RKO (cell line): ENCODE data around the gene ZBTB7A.

Experiments used
- DNase-seq: peaks from one replicate; pipeline ENCODE4 v3.0.0-alpha.2; 2016; ENCODE audit warnings: low spot score

Gene ZBTB7A

DNA sequence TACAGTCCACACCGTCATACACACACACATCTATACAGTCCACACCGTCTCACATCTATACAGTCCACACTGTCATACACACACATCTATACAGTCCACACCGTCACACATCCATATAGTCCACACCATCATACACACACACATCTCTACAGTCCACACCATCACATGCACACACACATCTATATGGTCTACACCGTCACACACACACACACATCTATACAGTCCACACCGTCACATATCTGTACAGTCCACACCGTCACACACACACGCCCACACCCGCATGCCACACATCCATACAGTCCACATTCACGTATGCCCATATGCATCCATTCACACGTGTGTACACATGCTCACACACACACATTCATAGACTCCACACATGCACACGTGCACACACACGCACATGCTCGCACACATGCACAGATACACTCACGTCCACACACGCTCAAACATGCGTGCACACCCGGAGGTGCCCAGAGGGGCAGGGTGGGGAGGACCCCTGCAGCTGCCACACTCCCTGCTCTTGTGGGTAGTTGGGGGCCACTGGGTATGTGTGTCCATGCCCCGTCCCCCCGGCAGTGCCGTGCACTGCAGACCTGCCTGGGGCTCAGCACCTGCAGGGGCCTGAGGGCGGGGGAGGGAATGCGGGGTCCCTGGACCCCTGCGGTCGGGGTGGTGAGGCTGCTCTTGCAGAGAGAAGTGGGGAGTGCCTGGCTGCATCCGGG is 30.0 kb downstream of the ZBTB7A start:
- DNase-seq, result no peak

DNA sequence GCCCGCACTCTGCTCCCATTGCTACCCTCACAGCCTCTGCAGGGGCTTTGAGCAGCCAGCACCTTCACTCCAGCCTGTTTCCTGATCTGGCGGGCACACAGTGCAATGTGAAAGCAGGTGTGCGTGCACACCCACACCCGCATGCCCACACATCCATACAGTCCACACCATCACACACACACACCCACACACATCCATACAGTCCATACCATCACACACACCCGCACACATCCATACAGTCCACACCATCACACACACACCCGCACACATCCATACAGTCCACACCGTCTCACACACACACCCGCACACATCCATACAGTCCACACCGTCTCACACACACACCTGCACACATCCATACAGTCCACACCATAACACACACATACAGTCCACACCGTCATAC is 31.1 kb downstream of the ZBTB7A start:
- no peak for DNase-seq

- DNase-seq, result no peak
Measured at GRCh38 chr19:4035018-4035566, 31.6 kb downstream of the ZBTB7A start.

DNA sequence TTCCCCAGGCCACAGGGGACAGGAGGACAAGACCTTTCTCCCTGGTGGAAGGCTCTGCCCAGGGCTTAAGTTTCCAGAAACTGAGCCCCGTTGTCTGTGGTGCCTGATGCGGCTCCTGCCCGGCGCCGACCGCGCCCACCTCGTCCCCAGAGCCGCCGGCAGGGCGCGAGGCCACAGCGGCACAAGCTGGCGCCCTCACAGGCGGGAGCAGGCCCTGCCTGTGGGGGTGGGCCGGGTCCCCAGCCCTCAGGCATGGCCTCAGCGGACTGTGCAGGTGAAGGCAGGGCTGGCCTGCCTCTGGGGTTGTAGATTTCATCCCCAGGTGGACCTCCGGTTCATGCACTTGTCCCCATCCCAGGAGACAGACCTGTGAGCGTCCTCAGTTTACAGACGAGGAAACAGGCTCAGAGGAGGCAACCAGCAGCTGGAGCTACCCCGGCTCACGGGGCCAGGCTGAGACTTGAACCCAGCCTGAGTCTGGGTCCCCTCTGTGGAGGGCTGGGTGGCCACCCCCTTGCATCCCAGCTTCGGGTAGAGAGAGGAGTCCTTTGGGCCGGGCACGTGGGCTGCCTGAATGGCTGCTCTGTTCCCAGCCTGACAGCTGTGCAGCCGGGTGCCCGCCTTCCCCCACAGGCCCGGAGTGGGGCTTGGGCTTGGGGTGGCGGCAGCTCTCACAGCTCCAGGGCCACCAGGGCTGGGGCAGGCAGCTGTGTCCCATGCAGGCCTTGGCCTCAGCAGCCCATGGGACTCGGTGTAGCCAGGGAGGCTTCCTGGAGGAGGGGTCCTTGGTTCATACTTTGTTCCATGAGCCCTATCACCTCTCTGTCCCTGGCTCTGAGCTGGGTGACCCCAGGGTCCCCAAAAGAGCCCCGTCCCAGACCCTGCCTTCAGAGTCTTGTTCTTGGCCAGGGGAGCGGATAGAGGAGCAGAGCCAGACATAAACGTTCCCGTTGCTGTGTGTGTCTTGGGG is 32.4 kb downstream of the ZBTB7A start:
- DNase-seq, result no peak

- DNase-seq, result no peak
Measured at GRCh38 chr19:4033028-4033956, 33.4 kb downstream of the ZBTB7A start.

DNA sequence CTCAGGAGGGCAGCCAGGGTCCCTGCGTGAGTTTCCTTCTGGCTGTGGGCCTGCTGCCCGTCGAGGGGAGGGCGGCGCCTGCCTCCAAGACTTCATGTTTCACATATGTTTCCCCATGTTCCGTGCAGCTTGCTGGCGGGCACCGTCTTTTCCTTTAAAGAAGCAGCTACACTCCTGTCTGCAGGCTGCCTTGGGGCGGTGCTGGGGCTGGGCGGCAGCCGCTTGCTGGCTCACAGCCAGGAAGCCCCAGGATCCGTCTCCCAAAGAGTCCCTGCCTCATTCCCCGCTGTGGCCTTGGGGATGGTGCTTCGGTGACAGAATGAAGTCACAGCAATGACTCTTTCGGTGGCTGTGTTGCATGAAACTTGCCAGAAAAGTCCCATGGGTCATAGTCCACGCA is 34.3 kb downstream of the ZBTB7A start:
- DNase-seq, result no peak

DNA sequence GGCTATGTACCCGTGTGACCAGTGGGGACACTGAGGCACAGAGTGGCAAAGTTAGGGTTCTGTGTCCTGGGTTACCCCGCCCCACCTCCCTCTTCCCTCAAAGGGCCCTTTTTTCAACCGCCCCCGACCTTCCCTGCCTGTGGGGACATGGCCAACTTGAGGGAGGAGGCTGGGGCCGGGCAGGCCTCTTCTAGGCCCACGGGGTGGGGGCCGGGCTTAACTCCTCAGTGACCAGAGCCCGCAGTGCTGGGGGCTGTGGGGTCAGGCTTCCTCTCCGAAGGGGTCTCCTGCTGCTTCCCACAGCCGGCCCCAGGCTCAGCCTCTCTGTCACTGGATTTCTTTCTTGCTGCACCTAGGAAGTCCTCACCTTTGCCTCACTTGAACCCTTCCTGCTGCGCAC is 35.3 kb downstream of the ZBTB7A start:
- no peak for DNase-seq

GRCh38 chr19:4030981-4031380 is 35.7 kb downstream of the ZBTB7A start:
- no peak for DNase-seq

DNA sequence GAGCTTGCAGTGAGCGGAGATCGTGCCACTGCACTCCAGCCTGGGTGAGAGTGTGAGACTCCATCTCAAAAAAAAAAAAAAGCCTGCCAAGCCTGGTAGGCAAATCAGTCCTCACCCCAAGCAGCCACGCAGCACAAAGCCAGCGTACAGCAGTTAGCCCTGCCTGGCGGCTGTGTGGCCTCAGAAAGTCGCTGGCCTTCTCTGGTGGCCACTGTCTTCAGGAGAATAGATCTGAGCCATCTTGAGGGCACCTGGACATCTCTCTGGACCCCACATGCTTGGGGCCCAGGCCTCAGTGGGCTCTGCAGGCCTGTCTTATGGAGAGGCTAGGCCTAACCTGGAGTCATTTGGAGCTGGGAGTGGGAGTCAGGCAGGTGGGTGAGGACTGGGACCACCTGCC is 36.1 kb downstream of the ZBTB7A start:
- no peak for DNase-seq

GRCh38 chr19:4029247-4029614 is 37.5 kb downstream of the ZBTB7A start:
- DNase-seq, result no peak

DNA sequence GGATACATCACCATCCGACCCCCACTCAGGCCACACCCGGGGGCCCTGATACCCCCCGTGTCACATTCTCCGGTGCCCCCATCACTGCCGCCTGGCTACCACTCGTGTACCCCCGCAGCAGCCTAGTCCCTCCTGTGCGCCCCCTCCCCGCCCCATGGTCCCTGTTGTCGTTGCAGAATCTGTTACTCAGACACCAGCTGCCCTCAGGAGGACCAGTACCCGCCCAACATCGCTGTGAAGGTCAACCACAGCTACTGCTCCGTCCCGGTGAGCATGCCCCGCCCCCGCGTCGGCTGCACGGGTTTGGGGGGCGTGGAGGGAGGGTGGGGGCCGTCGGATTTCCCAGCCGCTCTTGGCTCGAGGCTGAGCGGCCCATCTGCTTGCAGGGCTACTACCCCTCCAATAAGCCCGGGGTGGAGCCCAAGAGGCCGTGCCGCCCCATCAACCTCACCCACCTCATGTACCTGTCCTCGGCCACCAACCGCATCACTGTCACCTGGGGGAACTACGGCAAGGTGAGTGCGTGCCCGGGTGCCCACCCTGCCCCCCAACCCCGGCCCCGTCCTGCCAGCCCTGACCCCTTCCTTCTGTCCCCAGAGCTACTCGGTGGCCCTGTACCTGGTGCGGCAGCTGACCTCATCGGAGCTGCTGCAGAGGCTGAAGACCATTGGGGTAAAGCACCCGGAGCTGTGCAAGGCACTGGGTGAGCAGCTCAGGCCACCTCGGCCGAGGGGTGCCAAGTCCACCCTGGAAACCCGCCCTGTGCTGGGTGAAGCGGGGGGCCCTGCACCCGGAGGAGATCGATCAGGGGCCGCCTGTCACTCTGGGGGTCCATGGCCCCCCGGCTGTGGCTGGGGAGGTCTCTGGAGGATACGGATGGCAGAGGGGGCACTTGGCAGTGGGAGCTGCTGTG is 38.1 kb downstream of the ZBTB7A start:
- no peak for DNase-seq

DNA sequence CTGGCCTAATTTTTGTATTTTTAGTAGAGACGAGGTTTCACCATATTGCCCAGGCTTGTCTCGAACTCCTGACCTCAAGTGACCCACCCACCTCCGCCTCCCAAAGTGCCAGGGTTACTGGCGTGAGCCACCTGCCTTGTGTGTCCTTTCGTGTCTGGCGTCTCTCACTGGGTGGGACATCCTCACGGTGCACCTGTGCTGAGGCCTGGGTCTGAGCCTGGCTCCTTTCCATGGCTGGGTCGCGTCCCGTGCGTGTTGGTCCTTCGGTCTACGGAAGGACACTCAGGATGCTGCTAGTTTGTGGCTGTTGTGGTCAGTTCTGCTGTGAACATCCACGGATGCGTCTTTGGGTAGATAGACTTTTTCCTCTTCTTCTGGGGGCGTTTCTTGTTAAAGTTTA is 39.6 kb downstream of the ZBTB7A start:
- DNase-seq, result no peak

GRCh38 chr19:4025317-4025716 is 41.4 kb downstream of the ZBTB7A start:
- DNase-seq, result no peak

DNA sequence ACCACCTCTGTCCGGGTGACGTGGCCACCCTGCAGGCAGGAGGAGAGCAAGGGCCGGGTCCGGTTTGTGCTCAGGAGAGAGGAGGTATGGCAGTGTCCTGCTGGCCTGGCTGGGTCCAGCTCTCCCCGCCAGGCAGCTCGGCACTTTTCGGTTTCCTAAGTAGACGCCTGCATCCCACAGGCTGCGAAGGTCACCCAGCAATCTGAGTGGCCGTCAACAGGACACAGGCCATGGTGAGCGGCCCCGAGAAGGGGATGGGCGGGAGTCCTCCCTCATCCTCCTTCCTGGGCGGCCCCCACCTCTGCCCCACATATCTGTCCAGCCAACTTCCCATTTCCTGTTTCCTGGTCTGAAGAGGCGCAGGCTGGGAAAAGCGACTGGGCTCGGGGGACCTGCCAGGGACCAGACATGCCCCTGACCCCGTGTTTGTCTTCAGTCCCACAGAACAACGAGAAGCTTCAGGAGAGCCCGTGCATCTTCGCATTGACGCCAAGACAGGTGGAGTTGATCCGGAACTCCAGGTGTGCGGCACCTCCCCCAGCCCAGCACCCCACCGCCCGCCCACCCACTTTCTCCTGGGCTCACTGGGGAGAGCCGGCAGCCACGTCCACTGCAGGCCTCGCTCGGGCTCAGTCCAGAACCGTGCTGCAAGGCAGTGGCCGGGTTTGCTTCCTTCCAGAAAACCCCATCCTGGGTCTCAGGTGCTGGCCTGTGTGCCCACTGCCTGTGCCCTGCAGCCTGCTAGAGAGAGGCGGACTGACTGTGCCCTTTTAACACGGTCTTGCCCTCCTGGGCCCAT is 42.9 kb downstream of the ZBTB7A start:
- DNase-seq, result no peak

- no peak for DNase-seq
Measured at GRCh38 chr19:4019578-4019977, 47.1 kb downstream of the ZBTB7A start.

DNA sequence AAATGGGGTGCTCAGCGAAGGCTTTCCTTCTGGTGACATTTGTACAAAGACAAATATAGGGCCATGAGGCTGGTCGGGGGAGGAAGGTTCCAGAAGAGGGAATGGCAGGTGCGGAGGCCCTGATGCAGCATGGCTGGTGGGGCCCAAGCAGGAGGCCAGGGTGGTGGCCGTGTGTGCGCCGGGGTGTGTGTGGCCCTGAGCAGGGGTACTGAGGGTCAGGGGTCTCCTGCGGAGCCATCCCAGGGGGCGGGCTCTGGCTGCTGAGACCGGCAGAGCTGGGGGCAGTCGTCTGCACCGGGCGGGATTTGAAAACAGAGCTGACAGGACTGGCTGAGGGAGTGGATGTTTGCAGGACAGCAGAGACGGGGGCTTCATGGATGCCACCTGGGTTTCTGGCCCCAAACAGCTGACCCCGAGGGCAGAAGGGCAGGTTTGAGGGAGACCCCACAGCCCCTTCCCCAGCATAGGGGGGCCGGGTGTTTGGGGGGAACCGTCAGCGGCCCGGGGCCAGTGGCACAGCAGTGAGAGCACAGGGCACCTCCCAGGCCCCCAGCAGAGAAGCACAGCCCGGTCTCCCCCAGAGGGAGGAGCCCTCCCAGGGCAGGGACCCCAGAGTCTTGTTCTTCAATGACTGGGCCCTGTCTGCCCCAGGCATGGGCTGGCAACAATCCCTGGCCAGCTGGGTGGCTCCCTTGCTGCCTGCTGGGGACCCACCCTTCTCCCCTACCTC is 47.8 kb downstream of the ZBTB7A start:
- DNase-seq, result no peak

DNA sequence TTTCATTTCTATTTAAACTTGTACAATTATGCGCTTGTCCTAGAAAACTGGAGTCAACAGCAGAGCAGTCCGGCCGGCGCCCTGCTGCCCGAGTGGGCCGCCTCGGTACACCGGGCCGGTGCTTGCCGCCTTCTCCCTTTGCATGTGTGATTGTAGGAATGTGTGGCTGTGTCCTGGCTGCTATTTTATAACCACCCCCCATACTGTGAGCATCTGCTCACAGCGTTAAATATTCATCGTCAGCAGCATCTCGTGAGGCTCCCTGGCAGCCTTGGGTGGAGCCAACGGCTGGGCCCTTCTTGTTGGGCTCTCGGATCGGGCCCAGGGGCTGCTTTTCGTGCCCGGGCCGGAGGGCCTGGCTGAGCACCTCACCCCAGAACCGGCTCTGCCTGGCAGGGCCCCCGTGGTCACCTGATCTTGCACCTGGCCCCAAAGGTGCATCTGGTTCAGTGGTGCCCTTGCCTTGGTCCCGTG is 48.5 kb downstream of the ZBTB7A start:
- DNase-seq, result no peak

DNA sequence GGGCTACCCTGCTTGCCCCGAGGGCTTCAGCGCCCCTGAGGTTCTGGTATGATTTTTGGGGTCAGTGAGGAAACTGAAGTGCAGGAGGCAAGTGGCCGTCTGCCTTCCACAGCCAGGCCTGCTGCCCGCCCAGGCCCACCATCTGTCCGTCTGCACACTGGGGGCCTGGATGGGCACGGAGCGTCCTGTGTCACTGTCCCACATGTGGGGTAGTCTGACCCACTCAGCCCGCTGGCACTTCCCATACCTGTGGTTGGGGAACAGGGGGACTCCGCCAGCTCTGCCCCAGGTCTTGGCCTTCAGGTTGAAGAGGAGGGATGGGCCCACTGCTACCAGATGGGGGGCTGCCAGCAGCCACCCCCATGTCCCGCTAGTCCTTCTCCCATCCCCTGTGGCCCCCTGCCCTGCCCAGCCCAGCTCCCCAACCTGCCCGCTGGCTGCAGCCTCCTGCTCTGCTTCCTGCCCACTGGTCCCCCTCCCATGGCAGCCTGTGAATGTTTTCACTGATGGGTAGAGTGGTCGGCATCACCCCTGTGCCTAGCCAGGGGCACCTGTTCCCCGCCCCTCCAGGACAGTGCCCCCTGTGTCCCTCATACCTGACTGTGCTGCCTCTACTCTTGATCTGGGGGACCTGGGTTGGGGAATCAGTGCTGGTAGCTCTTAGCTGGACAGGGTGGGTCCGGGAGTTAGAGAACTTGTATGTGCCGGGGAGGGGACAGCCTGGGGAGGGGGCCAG is 49.6 kb downstream of the ZBTB7A start:
- no peak for DNase-seq
